GM19099 (cell line): Measurements from ENCODE around the gene CMYA5.

Experiments used
- POLR2A ChIP-seq: IDR thresholded peaks from 3 replicates; pipeline ENCODE4 v1.6.1; 2011; ENCODE audit warnings: low read depth; ENCODE audit not compliant: insufficient read length; ENCODE audit errors: extremely low read depth

CMYA5 gene

GRCh38 chr5:79849061-79849460 is 159.4 kb downstream of the CMYA5 start:
- TF ChIP-seq POLR2A, result no peak
